HL-60 (cell line): Measurements from ENCODE around the gene CFHR3.
A peak's percentile ranks its signal among the peaks of the same experiment; 100 is the strongest.
"Not testable (repeated sequence)": the region's sequence is repeated elsewhere in the genome, so short reads cannot be mapped to it uniquely, and the experiment has no call there.

Source experiments
- DNase-seq, 2 experiments: peaks; one replicate each; pipeline ENCODE4 v3.0.0-alpha.2; 2010 to 2020; ENCODE audit warnings: low read depth in 1 of 2, low spot score in 1 of 2
- H3K27ac ChIP-seq: fragments of 250-450 bp; sonication (Bioruptor Pico); replicated peaks from 2 replicates; pipeline ENCODE4 v1.5.1; 2020; ENCODE audit warnings: mild to moderate bottlenecking, moderate library complexity
- H3K27me3 ChIP-seq: fragments of 250-450 bp; sonication (Bioruptor Pico); 2 replicates; pipeline ENCODE4 v1.5.1; 2021; ENCODE audit warnings: mild to moderate bottlenecking, moderate library complexity; ENCODE audit not compliant: insufficient read depth, poor library complexity, severe bottlenecking
- H3K4me3 ChIP-seq: replicated peaks from 2 replicates; pipeline ENCODE4 v1.5.1; 2011; ENCODE audit warnings: mild to moderate bottlenecking, control low read depth, low read length; ENCODE audit not compliant: insufficient read depth
- CTCF ChIP-seq: IDR thresholded peaks from one replicate; pipeline ENCODE4 v1.5.1; 2011; ENCODE audit warnings: low read length, control low read depth, inconsistent platforms; ENCODE audit not compliant: insufficient read depth
- GABPA ChIP-seq: IDR thresholded peaks from 2 replicates; pipeline ENCODE4 v1.6.1; 2012; ENCODE audit warnings: low read depth
- POLR2AphosphoS5 ChIP-seq: IDR thresholded peaks from 2 replicates; pipeline ENCODE4 v1.6.1; 2012; ENCODE audit warnings: low read depth
- SPI1 ChIP-seq: IDR thresholded peaks from 2 replicates; pipeline ENCODE4 v1.6.1; 2012; ENCODE audit warnings: low read depth, mild to moderate bottlenecking, borderline replicate concordance
- TF ChIP-seq, protein P1 (sequence below): IDR thresholded peaks from 2 replicates; pipeline ENCODE4 v1.6.1; 2012; ENCODE audit warnings: low read depth; ENCODE audit not compliant: insufficient replicate concordance

CFHR3 gene

GRCh38 chr1:196734006-196734405 lies 40.6 kb upstream of the CFHR3 start:
- DNase-seq: no peak

DNA sequence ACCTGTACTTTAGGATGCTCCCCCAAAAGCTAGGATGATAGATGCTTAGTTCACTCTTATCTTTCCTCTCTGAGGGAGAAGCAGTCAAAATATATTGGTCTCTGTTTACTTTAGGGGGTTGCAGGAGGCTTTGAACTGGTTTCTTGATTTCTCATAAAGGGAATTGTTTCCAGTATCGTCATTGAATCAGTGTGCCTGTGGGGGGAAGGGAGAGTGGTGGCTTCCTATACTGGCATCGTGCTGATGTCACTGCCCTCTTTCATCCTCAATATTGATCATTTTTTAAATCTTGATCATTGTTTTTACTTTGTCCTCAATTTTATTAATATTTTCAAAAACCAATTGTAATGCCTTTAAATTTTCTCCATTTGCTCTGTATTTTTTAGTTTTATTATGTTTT lies 40.2 kb upstream of the CFHR3 start:
- TF ChIP-seq, protein P1, sequence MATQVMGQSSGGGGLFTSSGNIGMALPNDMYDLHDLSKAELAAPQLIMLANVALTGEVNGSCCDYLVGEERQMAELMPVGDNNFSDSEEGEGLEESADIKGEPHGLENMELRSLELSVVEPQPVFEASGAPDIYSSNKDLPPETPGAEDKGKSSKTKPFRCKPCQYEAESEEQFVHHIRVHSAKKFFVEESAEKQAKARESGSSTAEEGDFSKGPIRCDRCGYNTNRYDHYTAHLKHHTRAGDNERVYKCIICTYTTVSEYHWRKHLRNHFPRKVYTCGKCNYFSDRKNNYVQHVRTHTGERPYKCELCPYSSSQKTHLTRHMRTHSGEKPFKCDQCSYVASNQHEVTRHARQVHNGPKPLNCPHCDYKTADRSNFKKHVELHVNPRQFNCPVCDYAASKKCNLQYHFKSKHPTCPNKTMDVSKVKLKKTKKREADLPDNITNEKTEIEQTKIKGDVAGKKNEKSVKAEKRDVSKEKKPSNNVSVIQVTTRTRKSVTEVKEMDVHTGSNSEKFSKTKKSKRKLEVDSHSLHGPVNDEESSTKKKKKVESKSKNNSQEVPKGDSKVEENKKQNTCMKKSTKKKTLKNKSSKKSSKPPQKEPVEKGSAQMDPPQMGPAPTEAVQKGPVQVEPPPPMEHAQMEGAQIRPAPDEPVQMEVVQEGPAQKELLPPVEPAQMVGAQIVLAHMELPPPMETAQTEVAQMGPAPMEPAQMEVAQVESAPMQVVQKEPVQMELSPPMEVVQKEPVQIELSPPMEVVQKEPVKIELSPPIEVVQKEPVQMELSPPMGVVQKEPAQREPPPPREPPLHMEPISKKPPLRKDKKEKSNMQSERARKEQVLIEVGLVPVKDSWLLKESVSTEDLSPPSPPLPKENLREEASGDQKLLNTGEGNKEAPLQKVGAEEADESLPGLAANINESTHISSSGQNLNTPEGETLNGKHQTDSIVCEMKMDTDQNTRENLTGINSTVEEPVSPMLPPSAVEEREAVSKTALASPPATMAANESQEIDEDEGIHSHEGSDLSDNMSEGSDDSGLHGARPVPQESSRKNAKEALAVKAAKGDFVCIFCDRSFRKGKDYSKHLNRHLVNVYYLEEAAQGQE: no peak
- TF ChIP-seq GABPA (no peak), POLR2AphosphoS5 (no peak), SPI1 (no peak), CTCF (no peak)
- no peaks in the 10 kb centered on the region for H3K27me3 ChIP-seq

More at GRCh38 chr1:196734006-196734405, 40.6 kb upstream of the CFHR3 start:
- H3K27me3 ChIP-seq: no peaks in the 10 kb centered on the region
- TF ChIP-seq GABPA (no peak), SPI1 (no peak), CTCF (no peak), POLR2AphosphoS5 (no peak)
- TF ChIP-seq, protein P1: no peak
- H3K27ac ChIP-seq: no peak overlapping the region
- H3K4me3 ChIP-seq: no peak overlapping the region

GRCh38 chr1:196738730-196739129 lies 35.9 kb upstream of the CFHR3 start:
- Histone ChIP-seq H3K4me3 (no peak overlapping the region), H3K27me3 (no peaks in the 10 kb centered on the region), H3K27ac (no peak overlapping the region)
- no peak for TF ChIP-seq CTCF
- TF ChIP-seq POLR2AphosphoS5: no peak
- TF ChIP-seq SPI1: no peak
- TF ChIP-seq, protein P1: no peak
- no peak for TF ChIP-seq GABPA
- no peak for DNase-seq

More for the DNA sequence above, 40.2 kb upstream of the CFHR3 start:
- Histone ChIP-seq H3K4me3 (no peak overlapping the region), H3K27ac (no peak overlapping the region)
- DNase-seq: no peak

- not testable (repeated sequence) for H3K27ac ChIP-seq, H3K27me3 ChIP-seq, H3K4me3 ChIP-seq
- peak in 1 of 2 experiments; percentile 7 for DNase-seq
Measured at GRCh38 chr1:196743244-196743643, 31.4 kb upstream of the CFHR3 start.

- DNase-seq, H3K4me3 ChIP-seq, H3K27ac ChIP-seq, H3K27me3 ChIP-seq: not testable (repeated sequence)
Measured at GRCh38 chr1:196765019-196765740, 9.5 kb upstream of the CFHR3 start.

DNA sequence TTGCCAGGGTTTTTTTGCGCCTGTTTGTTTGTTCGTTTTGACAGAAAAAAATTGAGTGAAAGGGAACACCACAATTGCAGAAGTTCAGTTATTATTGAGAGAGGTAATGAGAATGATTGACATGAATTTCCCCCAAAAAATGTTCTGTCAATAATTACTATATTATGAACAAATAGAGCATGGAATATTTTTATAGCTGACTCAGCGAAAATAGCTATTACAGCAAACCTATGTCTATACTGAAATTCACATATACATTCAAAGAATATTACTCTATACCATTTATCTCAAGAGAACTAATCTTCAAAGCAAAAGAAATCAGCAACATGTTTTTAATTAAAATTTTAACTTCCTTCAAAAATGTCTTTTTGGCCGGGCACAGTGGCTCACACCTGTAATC lies 4.8 kb upstream of the CFHR3 start:
- DNase-seq, H3K27ac ChIP-seq, H3K4me3 ChIP-seq, H3K27me3 ChIP-seq: not testable (repeated sequence)
